K562 (cell line): ENCODE measurements around the gene RERE.

Experiments
- ARHGAP35 ChIP-seq: fragments of 450-650 bp; IDR thresholded peaks from 2 replicates; pipeline ENCODE4 v1.6.1; 2018; ENCODE audit not compliant: partially characterized antibody
- ELK1 ChIP-seq: sonication (generic); formaldehyde crosslinking; IDR thresholded peaks from 2 replicates; pipeline ENCODE4 v1.8.1; 2022; ENCODE audit warnings: missing genetic modification reagents
- EZH2 ChIP-seq: IDR thresholded peaks from 2 replicates; pipeline ENCODE4 v1.6.1; 2012; ENCODE audit warnings: low read depth, mild to moderate bottlenecking, inconsistent platforms, low read length, borderline replicate concordance
- PHF8 ChIP-seq: fragments of 200-600 bp; sonication (generic); IDR thresholded peaks from 2 replicates; pipeline ENCODE4 v1.6.1; 2012; ENCODE audit warnings: mixed run types, mild to moderate bottlenecking, inconsistent platforms, low read length, moderate library complexity, borderline replicate concordance
- SLC30A9 ChIP-seq: fragments of 250-450 bp; sonication (Bioruptor Pico); IDR thresholded peaks from 2 replicates; pipeline ENCODE4 v1.8.0; 2022; ENCODE audit warnings: mild to moderate bottlenecking, moderate library complexity
- SMAD2 ChIP-seq: fragments of 150-350 bp; IDR thresholded peaks from 2 replicates; pipeline ENCODE4 v1.6.1; 2014; ENCODE audit warnings: low read depth, mild to moderate bottlenecking, low read length
- ZNF175 ChIP-seq: fragments of 200-800 bp; sonication (Bioruptor generic); IDR thresholded peaks from 2 replicates; pipeline ENCODE4 v1.6.1; 2016; ENCODE audit warnings: low read depth, mild to moderate bottlenecking, missing genetic modification characterization, missing compliant biosample characterization
- ZNF551 ChIP-seq: fragments of 250-450 bp; sonication (Bioruptor Pico); IDR thresholded peaks from 2 replicates; pipeline ENCODE4 v1.5.0; 2021; ENCODE audit warnings: mild to moderate bottlenecking, moderate library complexity
- ZNF79 ChIP-seq: fragments of 250-450 bp; sonication (Bioruptor Pico); IDR thresholded peaks from 2 replicates; pipeline ENCODE4 v1.4.0; 2020; ENCODE audit warnings: low read depth, mild to moderate bottlenecking, moderate library complexity
- TF ChIP-seq, protein P1 (sequence below), 3 experiments: fragments of 200-800 bp in 1 of 3; fragments of 250-450 bp in 1 of 3; fragments of 450-650 bp in 1 of 3; sonication (Bioruptor Pico) in 1 of 3; sonication (Bioruptor generic) in 1 of 3; formaldehyde crosslinking in 1 of 3; IDR thresholded peaks; 2 replicates each; pipeline versions ENCODE4 v1.6.1 to v1.8.0; 2016 to 2022; ENCODE audit warnings: mild to moderate bottlenecking in 2 of 3, missing genetic modification characterization in 2 of 3, missing compliant biosample characterization in 1 of 3, moderate library complexity in 1 of 3
- TF ChIP-seq, protein P2 (sequence below): sonication (generic); formaldehyde crosslinking; IDR thresholded peaks from 2 replicates; pipeline ENCODE4 v1.9.0; 2022; ENCODE audit warnings: mild to moderate bottlenecking, missing genetic modification reagents
- TF ChIP-seq, protein P3 (sequence below): sonication (generic); formaldehyde crosslinking; IDR thresholded peaks from 2 replicates; pipeline ENCODE4 v1.8.1; 2022; ENCODE audit warnings: missing genetic modification reagents
- TF ChIP-seq, protein P4 (sequence below): IDR thresholded peaks from 2 replicates; pipeline ENCODE4 v1.6.1; 2016; ENCODE audit warnings: missing genetic modification characterization, missing compliant biosample characterization

GRCh38 chr1:8676072-8676471 lies 141.4 kb downstream of the RERE start:
- TF ChIP-seq SMAD2 (no peak), ZNF79 (no peak), ARHGAP35 (no peak), ZNF175 (CRISPR knock-in tag) (no peak), ZNF551 (CRISPR knock-in tag) (no peak), EZH2 (no peak), ELK1 (CRISPR knock-in tag) (no peak), PHF8 (no peak), SLC30A9 (no peak)
- TF ChIP-seq, protein P1, sequence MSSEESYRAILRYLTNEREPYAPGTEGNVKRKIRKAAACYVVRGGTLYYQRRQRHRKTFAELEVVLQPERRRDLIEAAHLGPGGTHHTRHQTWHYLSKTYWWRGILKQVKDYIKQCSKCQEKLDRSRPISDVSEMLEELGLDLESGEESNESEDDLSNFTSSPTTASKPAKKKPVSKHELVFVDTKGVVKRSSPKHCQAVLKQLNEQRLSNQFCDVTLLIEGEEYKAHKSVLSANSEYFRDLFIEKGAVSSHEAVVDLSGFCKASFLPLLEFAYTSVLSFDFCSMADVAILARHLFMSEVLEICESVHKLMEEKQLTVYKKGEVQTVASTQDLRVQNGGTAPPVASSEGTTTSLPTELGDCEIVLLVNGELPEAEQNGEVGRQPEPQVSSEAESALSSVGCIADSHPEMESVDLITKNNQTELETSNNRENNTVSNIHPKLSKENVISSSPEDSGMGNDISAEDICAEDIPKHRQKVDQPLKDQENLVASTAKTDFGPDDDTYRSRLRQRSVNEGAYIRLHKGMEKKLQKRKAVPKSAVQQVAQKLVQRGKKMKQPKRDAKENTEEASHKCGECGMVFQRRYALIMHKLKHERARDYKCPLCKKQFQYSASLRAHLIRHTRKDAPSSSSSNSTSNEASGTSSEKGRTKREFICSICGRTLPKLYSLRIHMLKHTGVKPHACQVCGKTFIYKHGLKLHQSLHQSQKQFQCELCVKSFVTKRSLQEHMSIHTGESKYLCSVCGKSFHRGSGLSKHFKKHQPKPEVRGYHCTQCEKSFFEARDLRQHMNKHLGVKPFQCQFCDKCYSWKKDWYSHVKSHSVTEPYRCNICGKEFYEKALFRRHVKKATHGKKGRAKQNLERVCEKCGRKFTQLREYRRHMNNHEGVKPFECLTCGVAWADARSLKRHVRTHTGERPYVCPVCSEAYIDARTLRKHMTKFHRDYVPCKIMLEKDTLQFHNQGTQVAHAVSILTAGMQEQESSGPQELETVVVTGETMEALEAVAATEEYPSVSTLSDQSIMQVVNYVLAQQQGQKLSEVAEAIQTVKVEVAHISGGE (CRISPR knock-in tag; IDR thresholded peaks at IDR 0.05): no peak
- TF ChIP-seq, protein P2, sequence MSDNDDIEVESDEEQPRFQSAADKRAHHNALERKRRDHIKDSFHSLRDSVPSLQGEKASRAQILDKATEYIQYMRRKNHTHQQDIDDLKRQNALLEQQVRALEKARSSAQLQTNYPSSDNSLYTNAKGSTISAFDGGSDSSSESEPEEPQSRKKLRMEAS (CRISPR knock-in tag): no peak
- TF ChIP-seq, protein P3, sequence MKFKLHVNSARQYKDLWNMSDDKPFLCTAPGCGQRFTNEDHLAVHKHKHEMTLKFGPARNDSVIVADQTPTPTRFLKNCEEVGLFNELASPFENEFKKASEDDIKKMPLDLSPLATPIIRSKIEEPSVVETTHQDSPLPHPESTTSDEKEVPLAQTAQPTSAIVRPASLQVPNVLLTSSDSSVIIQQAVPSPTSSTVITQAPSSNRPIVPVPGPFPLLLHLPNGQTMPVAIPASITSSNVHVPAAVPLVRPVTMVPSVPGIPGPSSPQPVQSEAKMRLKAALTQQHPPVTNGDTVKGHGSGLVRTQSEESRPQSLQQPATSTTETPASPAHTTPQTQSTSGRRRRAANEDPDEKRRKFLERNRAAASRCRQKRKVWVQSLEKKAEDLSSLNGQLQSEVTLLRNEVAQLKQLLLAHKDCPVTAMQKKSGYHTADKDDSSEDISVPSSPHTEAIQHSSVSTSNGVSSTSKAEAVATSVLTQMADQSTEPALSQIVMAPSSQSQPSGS (CRISPR knock-in tag): no peak
- TF ChIP-seq, protein P4, sequence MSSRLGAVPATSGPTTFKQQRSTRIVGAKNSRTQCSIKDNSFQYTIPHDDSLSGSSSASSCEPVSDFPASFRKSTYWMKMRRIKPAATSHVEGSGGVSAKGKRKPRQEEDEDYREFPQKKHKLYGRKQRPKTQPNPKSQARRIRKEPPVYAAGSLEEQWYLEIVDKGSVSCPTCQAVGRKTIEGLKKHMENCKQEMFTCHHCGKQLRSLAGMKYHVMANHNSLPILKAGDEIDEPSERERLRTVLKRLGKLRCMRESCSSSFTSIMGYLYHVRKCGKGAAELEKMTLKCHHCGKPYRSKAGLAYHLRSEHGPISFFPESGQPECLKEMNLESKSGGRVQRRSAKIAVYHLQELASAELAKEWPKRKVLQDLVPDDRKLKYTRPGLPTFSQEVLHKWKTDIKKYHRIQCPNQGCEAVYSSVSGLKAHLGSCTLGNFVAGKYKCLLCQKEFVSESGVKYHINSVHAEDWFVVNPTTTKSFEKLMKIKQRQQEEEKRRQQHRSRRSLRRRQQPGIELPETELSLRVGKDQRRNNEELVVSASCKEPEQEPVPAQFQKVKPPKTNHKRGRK: no peak
